GM12892 (cell line): ENCODE measurements around the gene RHBG.
A peak's percentile ranks its signal among the peaks of the same experiment; 100 is the strongest.

Experiments
- DNase-seq: peaks from one replicate; pipeline ENCODE4 v3.0.0; 2011; ENCODE audit not compliant: insufficient read length
- FAIRE-seq: peaks from 2 replicates; lab custom pipeline; 2011; peaks lifted over from hg19 to GRCh38; lab: Jason Lieb, UNC
- POLR2A ChIP-seq: IDR thresholded peaks from 2 replicates; pipeline ENCODE4 v1.6.1; 2011; ENCODE audit warnings: low read depth, low read length, control low read depth
- POLR2AphosphoS5 ChIP-seq: IDR thresholded peaks from 2 replicates; pipeline ENCODE4 v1.6.1; 2011; ENCODE audit warnings: low read depth, low read length, control low read depth
- TAF1 ChIP-seq: IDR thresholded peaks from 2 replicates; pipeline ENCODE4 v1.6.1; 2011; ENCODE audit warnings: low read depth, mild to moderate bottlenecking, control low read depth, low read length, borderline replicate concordance

Gene RHBG

GRCh38 chr1:156391366-156391677 lies 22.3 kb downstream of the RHBG start:
- DNase-seq (no peak), FAIRE-seq (no peak)
- TF ChIP-seq TAF1, result no peak
- TF ChIP-seq POLR2AphosphoS5, result no peak
- TF ChIP-seq POLR2A, result no peak

DNA sequence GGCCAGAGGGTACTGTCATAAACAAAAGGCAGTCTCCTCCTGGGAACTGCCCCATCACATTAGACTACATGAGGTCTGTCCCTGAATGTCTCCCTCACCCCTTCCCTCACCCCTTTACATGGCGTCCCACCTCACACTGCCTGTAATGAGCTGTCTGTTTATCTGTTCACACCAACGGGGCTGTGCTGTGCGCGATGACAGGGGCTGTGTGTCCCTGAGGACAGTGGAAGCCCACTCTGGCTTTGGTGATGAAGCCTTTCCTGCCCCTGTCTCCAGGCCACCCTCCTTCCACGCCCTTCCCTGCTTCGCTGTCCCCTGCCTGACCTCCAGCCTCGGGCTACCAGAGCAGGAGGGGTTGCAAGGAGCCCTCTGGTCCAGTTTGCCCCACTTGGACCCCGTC lies 22.7 kb downstream of the RHBG start:
- FAIRE-seq, result no peak
- TF ChIP-seq POLR2A, result no peak
- TF ChIP-seq POLR2AphosphoS5, result no peak
- no peak for TF ChIP-seq TAF1
- no peak for DNase-seq

DNA sequence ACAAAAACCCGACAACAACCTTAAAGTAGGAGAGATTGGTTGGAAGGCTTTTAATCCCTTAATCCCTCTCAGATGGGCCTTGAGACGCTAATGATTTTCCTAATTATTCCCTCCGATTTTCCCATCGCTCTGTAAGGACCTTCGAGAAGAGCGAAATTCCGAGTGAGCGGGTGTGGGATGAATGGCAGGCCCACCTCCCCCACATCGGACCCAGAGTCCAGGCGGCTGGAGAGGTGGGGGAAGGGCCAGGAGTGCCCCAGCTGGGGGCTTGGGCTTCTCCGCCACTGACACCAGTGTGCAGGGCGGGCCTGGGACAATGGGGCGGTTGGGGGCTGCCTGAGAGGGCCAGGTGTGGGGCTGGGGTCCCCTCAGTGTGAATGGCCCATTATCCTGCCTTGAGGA lies 23.4 kb downstream of the RHBG start:
- FAIRE-seq, result no peak
- no peak for DNase-seq
- TF ChIP-seq TAF1 (no peak), POLR2A (no peak), POLR2AphosphoS5 (no peak)

GRCh38 chr1:156393095-156393494 lies 24.1 kb downstream of the RHBG start:
- DNase-seq (no peak), FAIRE-seq (no peak)
- TF ChIP-seq TAF1 (no peak), POLR2AphosphoS5 (no peak), POLR2A (no peak)

DNA sequence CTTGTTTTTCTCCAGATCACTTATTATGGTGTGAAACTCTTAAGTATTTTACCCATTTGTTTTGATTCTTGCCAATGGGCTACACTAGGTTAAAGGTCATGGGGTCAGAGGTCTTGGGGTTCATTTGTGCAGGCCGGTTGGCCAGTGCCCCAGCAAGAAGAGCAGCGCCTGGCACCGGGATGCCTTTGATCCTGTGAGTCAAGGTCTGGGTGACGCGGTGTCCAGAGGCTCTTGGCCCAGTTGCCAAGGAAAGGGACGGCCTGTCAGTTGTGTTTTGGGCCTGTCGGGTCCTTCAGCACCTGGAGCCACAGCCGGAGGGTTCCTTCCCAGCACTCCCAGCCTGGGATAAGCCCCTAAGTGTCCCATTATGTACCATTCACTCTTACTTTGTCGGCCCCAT lies 25.1 kb downstream of the RHBG start:
- FAIRE-seq (no peak), DNase-seq (no peak)
- TF ChIP-seq TAF1 (no peak), POLR2AphosphoS5 (no peak), POLR2A (no peak)

- no peak for DNase-seq
- no peak for TF ChIP-seq POLR2AphosphoS5
- no peak for TF ChIP-seq TAF1
- no peak for TF ChIP-seq POLR2A
- FAIRE-seq, result peak; percentile 9
Observed at GRCh38 chr1:156394835-156395461, 25.9 kb downstream of the RHBG start.

GRCh38 chr1:156399355-156400125 lies 30.5 kb downstream of the RHBG start:
- TF ChIP-seq POLR2A, result no peak
- no peak for TF ChIP-seq POLR2AphosphoS5
- TF ChIP-seq TAF1, result no peak
- DNase-seq (no peak), FAIRE-seq (no peak)

DNA sequence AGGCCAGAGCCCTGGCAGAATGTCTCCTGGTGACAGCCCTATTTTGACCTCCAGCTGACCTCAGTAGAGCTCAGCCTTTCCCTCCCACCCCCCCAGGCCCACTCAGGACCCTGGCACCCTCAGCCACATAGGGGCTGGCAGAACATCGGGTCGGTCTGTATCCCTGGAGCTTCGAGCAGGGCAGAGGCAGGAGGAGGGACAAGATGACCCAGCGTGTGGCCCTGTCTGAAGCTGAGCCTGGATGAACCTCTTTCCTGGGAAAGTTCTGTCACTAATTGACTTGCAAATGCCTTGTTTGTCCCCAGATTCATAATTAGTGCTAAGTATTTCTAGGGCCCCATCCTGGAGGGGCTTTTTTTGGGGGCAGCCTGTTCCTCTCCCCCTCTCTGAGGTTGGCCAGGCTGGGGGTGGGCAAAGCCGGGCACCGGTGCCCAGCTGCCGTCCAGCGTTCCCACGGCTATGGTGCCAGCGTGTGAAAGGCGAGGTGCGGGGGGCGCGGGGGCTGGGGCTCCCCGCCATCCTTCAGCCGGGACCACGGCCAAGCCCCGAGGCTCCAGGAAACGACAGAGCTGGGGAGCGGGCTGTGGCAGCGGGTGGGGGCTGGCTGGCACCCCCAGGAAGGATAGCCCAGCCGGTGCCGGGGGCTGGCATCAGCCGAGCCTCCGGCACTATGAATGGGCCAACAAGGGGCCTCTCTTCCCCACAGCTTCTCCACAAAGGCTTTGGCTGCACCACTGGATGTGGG lies 31.4 kb downstream of the RHBG start:
- TF ChIP-seq POLR2AphosphoS5, result no peak
- TF ChIP-seq POLR2A, result no peak
- FAIRE-seq (no peak), DNase-seq (no peak)

DNA sequence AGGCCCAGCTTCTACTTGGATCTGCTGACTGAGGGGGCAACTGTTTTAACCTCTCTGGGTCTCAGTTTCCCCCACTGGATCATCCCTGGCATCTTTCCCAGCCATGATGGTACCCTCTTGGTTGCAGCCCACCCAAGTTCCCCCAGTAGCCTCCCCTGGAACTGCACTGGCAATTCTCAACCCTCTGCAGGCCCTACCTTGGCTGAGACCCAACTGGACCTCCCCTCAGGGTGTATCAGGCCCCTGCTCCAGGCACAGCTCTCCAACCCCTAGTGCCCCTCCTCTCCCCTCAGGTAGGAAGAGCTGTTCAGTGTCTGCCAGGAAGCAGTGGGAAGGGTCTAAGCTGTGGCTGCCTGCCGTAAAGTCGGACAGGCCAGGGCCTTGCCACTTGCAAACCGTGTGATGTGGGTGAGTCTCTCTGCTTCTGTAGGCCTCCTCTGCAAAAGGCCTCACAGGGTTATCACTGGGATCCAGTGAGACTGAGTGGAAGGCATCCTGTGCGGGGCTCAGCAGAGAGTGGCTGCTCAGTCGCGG lies 32.1 kb downstream of the RHBG start:
- no peak for FAIRE-seq
- no peak for TF ChIP-seq TAF1
- no peak for TF ChIP-seq POLR2A
- TF ChIP-seq POLR2AphosphoS5, result no peak

DNA sequence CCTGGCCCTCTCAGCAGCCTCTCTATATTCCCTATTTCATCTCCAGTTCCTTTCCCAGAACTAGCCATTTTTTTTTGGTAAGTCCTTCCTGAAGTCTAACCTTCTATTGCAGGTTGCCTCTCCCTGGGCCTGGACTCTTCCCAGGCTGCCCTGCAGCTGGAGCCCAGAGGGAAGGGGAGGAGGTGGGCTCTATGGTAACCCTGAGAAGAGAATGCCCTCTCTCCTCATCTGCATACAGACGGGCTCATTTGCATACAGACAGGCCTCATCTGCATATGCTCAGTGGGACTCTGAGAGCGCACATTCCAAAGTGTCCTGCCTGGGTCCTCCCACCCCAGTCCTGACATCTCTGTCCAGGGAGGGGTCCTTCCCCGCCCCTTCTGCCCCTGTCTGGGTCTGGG lies 32.7 kb downstream of the RHBG start:
- FAIRE-seq (no peak), DNase-seq (no peak)
- TF ChIP-seq POLR2A (no peak), POLR2AphosphoS5 (no peak), TAF1 (no peak)

More for the DNA sequence above, 32.1 kb downstream of the RHBG start:
- DNase-seq, result no peak

DNA sequence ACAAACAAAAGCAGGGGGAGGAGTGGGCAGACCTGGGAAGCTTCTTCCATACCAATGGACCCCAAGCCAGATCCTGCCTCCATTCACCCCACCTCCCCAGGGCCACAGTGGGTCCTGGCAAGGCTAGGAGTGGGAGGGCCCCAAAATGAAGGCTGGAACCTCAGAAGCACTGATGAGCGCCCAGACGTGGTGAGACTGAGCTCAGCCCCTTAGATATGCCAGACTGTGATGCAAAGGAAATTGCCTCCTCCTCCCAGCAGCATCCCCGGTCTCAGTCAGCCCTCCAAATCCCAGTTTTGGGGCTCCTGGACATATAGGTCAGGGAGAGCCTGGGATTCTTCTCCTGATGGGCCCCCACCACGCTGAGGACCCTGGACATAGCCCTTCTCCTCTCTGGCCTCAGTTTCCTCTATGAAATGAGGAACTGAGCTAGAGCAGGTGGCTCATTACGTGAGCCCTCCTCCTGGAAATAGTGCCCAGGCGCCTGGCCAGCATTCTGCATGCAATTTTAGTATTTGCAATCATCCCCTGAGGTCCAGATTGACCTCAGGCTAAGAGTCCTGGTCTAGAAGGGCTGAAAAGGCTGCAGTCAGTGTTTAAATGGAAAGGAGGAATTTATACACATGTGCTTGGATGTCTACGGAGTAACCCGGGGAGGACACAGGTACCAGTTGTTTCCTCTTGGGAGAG lies 33.5 kb downstream of the RHBG start:
- no peak for FAIRE-seq
- TF ChIP-seq POLR2AphosphoS5 (no peak), TAF1 (no peak), POLR2A (no peak)

More for the DNA sequence above, 33.5 kb downstream of the RHBG start:
- DNase-seq, result no peak
